SK-N-SH (cell line): ENCODE results near the gene NKAIN4.

Source experiments
- JUND ChIP-seq: IDR thresholded peaks from 2 replicates; pipeline ENCODE4 v1.4.0; 2012
- RAD21 ChIP-seq: IDR thresholded peaks from 2 replicates; pipeline ENCODE4 v1.6.1; 2012; ENCODE audit warnings: mild to moderate bottlenecking, low read length
- TAF1 ChIP-seq: IDR thresholded peaks from 2 replicates; pipeline ENCODE4 v1.6.1; 2012; ENCODE audit warnings: low read depth, mild to moderate bottlenecking, low read length, moderate library complexity, borderline replicate concordance
- TF ChIP-seq, protein P1 (sequence below): IDR thresholded peaks from 2 replicates; pipeline ENCODE4 v1.4.0; 2012; ENCODE audit warnings: low read depth
- TF ChIP-seq, protein P2 (sequence below): fragments of 200-600 bp; sonication (generic); IDR thresholded peaks from 2 replicates; pipeline ENCODE4 v1.6.1; 2017; ENCODE audit warnings: antibody characterized with exemption, mild to moderate bottlenecking, moderate library complexity
- TF ChIP-seq, protein P3 (sequence below): IDR thresholded peaks from 2 replicates; pipeline ENCODE4 v1.6.1; 2012; ENCODE audit warnings: mild to moderate bottlenecking, low read depth, low read length, moderate library complexity

DNA sequence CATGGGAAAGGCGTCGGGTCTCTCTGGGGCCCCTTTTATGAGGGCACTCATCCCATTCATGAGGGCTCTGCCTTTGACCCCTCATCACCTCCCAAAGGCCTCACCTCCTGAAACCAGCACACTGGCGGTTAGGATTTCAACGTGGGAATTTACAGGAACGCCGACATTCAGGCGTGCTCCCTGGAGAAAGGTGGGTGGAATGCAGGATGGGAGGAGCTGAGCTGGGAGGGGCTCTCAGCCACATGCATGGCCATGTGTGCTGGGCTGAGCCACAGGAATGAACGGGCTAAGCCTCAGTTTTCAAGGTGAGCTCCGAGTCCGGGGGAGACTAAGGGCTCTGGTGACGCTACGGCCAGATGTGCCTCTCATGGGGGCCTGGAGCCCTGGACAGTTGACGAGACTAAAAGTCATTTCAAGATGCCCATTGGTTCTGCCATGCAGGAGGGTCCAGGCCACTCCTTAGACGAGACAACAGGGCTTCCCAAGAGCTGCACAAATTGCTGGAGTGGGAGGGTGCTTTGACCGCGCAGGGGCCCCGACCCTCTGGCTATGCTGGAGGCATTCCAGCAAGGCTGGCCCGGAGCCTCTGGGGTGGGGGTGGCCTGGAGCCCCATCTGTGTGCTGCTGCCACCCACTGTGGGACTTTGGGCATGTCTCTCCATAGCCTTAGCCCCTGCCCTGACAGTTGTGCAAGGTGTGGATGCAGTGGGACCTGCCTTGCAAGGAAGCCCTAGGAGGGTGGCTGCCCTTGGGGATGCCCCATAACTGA lies 14.6 kb upstream of the NKAIN4 start:
- TF ChIP-seq RAD21: no peak
- TF ChIP-seq, protein P1, sequence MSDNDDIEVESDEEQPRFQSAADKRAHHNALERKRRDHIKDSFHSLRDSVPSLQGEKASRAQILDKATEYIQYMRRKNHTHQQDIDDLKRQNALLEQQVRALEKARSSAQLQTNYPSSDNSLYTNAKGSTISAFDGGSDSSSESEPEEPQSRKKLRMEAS: no peak
- TF ChIP-seq, protein P2, sequence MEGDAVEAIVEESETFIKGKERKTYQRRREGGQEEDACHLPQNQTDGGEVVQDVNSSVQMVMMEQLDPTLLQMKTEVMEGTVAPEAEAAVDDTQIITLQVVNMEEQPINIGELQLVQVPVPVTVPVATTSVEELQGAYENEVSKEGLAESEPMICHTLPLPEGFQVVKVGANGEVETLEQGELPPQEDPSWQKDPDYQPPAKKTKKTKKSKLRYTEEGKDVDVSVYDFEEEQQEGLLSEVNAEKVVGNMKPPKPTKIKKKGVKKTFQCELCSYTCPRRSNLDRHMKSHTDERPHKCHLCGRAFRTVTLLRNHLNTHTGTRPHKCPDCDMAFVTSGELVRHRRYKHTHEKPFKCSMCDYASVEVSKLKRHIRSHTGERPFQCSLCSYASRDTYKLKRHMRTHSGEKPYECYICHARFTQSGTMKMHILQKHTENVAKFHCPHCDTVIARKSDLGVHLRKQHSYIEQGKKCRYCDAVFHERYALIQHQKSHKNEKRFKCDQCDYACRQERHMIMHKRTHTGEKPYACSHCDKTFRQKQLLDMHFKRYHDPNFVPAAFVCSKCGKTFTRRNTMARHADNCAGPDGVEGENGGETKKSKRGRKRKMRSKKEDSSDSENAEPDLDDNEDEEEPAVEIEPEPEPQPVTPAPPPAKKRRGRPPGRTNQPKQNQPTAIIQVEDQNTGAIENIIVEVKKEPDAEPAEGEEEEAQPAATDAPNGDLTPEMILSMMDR: no peak
- TF ChIP-seq TAF1: no peak
- no peak for TF ChIP-seq JUND
- TF ChIP-seq, protein P3, sequence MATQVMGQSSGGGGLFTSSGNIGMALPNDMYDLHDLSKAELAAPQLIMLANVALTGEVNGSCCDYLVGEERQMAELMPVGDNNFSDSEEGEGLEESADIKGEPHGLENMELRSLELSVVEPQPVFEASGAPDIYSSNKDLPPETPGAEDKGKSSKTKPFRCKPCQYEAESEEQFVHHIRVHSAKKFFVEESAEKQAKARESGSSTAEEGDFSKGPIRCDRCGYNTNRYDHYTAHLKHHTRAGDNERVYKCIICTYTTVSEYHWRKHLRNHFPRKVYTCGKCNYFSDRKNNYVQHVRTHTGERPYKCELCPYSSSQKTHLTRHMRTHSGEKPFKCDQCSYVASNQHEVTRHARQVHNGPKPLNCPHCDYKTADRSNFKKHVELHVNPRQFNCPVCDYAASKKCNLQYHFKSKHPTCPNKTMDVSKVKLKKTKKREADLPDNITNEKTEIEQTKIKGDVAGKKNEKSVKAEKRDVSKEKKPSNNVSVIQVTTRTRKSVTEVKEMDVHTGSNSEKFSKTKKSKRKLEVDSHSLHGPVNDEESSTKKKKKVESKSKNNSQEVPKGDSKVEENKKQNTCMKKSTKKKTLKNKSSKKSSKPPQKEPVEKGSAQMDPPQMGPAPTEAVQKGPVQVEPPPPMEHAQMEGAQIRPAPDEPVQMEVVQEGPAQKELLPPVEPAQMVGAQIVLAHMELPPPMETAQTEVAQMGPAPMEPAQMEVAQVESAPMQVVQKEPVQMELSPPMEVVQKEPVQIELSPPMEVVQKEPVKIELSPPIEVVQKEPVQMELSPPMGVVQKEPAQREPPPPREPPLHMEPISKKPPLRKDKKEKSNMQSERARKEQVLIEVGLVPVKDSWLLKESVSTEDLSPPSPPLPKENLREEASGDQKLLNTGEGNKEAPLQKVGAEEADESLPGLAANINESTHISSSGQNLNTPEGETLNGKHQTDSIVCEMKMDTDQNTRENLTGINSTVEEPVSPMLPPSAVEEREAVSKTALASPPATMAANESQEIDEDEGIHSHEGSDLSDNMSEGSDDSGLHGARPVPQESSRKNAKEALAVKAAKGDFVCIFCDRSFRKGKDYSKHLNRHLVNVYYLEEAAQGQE: no peak
